Retinal pigment epithelial cell (primary cell): ENCODE data around the gene USPL1.

Source experiments
- DNase-seq: peaks from one replicate; pipeline ENCODE4 v3.0.0-alpha.2; 2010; ENCODE audit warnings: low read depth
- H3K4me3 ChIP-seq: 2 replicates; pipeline ENCODE4 v1.5.1; 2011; ENCODE audit warnings: mild to moderate bottlenecking, low read length, control low read depth, moderate library complexity
- TF ChIP-seq, protein P1 (sequence below): conservative IDR thresholded peaks from 2 replicates; pipeline ENCODE4 v1.5.1; 2011; ENCODE audit warnings: low read depth, low read length, control low read depth, inconsistent platforms

USPL1 gene

GRCh38 chr13:30615866-30616541 lies 1.7 kb upstream of the USPL1 start:
- DNase-seq: peak; percentile 16
- TF ChIP-seq, protein P1, sequence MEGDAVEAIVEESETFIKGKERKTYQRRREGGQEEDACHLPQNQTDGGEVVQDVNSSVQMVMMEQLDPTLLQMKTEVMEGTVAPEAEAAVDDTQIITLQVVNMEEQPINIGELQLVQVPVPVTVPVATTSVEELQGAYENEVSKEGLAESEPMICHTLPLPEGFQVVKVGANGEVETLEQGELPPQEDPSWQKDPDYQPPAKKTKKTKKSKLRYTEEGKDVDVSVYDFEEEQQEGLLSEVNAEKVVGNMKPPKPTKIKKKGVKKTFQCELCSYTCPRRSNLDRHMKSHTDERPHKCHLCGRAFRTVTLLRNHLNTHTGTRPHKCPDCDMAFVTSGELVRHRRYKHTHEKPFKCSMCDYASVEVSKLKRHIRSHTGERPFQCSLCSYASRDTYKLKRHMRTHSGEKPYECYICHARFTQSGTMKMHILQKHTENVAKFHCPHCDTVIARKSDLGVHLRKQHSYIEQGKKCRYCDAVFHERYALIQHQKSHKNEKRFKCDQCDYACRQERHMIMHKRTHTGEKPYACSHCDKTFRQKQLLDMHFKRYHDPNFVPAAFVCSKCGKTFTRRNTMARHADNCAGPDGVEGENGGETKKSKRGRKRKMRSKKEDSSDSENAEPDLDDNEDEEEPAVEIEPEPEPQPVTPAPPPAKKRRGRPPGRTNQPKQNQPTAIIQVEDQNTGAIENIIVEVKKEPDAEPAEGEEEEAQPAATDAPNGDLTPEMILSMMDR: no peak
- peak overlapping the region; percentile 97 for H3K4me3 ChIP-seq

GRCh38 chr13:30616927-30617314 lies 799 bp upstream of the USPL1 start:
- peak overlapping the region; percentile 97 for H3K4me3 ChIP-seq
- peak; percentile 97 for DNase-seq
- TF ChIP-seq, protein P1: peak; percentile 8

DNA sequence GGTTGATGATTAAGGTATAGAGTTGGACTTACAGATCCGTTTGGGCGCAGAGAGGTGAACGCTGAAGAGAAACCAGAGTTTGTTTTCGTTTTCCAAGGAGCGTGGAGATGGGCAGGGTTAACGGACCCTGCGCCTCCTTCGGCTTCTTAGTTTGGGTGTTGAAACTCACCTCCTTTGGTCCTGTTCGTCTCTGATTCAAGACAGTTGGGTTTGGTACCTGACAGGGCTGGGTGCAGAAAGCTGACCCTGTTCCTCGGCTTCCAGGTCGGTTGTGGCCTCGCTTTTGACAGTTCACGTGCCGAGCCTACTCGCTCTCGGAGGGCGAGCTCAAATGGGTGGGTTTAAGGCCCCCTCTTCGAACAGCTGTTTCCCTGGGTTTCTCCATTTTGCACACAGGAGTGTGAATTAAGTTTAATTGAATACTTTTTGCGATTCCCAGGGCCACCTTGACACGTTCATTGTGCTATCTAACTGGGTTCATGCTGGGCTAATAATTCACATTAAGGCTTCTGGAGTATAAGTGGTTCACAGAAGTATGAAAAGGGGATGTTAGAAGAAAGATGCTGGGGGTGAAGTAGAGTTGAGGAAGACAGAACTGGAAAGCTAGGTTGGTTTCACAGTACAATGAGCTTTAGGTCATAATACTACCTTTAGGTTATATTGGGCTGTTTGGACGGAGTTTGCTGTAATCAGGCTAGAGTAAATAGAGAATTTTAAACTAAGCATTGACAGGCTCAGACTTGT lies 638 bp downstream of the USPL1 start:
- no peak for DNase-seq
- TF ChIP-seq, protein P1: no peak
- peak overlapping the region; percentile 97 for H3K4me3 ChIP-seq

- no peak for DNase-seq
- TF ChIP-seq, protein P1: no peak
- H3K4me3 ChIP-seq: peak overlapping the region; percentile 97
Observed at GRCh38 chr13:30618930-30619279, 1.2 kb downstream of the USPL1 start.

DNA sequence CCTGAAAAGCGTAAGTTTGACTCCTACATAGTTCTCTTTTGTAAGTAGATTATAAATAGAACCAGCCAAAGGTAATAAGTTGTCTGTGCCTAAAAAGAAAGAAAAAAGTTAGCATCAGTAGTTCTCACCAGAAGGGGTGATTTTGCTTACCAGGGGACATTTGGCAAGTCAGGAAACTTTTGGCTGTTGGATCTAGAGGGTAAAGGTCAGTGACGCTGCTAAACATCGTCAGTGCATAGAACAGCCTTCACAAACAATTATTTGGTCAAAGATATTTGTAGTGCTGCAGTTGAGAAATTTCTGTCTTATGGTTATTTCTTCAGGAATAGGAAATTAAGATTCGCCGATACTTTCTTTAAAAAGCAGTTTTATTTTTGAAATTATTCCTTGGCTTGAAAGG lies 2.0 kb downstream of the USPL1 start:
- H3K4me3 ChIP-seq: peak overlapping the region; percentile 9
- DNase-seq: no peak
- TF ChIP-seq, protein P1: no peak

DNA sequence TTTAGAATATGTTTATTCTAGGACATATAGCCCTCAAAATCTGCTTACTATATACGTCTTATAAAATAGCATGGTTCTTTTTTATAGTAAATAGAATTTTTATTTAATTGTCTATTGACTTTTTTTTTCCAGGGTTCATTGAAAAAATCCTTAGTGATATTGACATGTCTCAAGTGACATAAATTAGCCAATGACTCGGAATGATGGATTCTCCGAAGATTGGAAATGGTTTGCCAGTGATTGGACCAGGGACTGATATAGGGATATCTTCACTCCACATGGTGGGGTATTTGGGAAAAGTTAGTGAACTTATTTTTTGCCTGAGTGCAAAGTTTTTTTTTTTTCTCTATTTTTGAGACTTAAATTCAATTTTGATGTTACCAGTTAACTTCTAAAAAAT lies 3.2 kb downstream of the USPL1 start:
- no peak overlapping the region for H3K4me3 ChIP-seq
- TF ChIP-seq, protein P1: no peak
- DNase-seq: no peak

GRCh38 chr13:30622551-30622950 lies 4.8 kb downstream of the USPL1 start:
- DNase-seq: no peak
- TF ChIP-seq, protein P1: no peak
- no peak overlapping the region for H3K4me3 ChIP-seq
